HG03139 (cell line): ENCODE results near the gene WWOX.

Experiments
- ATAC-seq: cut with Tn5 transposase; IDR thresholded peaks from one replicate; pipeline ENCODE4 v1.9.1; 2021; ENCODE audit not compliant: unreplicated experiment

Gene WWOX

DNA sequence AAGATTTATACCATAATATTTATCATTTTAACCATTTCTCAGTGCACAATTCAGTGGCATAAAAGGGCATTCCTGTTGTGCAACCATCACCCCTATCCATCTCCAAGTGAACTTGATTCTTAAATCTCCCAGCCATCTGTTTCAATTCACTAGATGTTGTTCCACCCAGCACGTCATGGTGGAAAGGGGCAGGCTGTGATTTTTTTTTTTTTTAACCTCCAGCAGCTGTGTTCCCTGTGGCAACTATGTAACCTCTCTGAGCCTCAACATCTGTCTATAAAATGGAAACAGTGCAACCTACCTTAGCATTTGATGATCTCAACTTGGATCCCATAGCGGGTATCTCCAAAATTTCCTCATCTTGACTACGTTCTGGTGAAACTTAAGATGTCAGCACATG is 604.5 kb downstream of the WWOX start:
- no peak for ATAC-seq

DNA sequence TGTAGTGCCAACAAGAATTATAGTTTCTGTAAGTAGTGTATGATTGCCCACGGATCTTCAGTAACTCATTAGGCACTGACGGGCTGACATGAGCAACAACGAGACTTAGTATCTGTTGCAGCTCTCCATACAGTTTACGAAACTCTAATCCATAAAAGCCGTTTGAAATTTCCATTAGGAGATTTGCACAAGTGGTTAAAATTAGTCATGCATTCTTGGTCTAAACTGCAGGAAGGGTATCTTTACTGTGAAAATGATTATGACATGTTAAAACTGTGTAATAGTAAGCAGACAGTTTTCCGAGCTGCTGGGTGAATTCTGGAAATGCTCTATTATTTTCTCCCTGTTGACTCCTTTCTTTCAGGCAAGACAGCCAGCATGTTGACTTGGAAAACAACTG is 605.0 kb downstream of the WWOX start:
- no peak for ATAC-seq

DNA sequence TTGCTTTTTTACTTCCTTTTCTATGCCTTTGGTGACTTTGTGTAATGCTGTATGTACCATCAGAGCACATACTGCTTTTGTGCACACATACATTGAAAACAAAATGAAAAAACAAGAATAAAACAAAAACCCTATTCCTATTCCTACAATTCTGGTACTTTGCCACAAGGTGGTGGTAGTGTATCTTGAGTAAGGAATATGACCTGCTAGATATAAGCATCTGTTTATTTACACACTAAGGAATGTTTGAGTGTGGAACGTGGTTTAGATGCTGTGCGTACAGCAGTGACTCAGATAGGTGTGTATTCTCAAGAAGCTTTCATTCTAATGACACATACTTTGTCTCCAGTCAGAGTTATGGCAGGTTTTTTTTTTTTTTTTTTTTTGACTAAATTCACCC is 606.2 kb downstream of the WWOX start:
- no peak for ATAC-seq

DNA sequence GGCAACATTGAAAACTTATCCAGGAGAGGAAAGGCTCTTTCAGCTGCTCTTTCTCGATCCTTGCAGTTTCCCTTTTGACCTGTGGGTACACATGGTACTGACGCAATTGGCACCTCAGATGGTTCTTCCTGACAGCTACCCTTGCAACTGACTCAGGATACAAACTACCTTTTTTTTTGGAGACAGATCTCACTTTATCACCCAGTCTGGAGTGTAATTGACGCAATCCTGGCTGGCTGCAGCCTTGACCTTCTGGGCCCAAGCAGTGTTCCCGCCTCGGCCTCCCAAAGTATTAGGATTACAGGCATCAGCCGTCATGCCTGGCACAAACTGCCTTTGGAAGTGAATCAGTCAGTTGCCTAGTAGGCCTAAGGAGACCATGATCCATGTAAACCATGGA is 607.2 kb downstream of the WWOX start:
- no peak for ATAC-seq

DNA sequence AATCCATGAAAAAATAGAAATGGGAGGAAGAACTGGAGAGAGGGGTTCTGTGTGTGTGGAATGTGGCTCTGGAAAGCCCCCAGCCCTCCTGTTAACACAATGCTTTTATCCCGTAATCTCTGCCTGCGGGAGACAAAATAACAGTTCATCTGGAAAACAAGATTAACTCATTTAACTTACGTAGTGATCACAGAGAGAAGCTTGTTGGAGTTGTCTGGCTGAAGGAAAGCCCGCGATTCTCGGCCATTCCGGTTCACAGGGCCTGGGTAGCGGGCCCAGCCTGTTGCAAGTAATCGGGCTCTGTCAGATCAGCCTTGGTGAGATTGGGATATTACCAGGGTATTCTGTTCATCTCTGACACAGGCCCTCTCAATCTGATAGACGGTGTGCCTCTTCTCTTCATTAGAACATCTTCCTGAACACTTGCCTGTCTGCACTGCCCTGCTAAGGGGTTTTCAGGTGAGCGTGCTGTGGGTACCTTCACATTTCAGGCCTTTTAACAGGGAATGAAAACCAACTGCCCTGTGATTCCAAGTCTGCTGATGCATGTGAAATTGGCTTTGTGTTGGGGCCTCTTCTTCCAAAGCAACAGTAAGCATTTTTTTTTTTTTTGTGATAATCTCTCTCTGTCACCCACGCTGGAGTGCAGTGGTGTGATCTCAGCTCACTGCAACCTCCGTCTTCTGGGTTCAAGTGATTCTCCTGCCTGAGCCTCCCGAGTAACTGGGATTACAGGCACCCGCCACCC is 609.9 kb downstream of the WWOX start:
- no peak for ATAC-seq

DNA sequence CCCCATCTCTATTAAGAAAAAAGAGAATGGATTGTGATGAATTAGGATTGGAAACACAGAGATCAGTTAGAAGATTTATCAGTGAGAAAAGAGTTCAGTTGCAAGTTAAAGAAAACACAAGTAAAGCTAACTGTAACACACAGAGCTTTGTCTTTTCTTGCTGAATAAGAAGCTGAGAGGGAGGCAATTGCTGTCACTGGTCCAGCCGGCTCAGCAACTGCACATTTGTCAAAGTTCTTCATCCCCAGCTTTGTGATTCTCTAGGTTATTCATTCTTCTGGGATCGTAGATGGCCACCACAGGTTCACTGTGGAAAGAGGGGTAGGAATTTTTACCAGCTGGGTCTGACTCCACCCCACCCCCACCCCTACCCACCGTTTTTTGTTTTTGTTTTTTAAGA is 615.7 kb downstream of the WWOX start:
- no peak for ATAC-seq

DNA sequence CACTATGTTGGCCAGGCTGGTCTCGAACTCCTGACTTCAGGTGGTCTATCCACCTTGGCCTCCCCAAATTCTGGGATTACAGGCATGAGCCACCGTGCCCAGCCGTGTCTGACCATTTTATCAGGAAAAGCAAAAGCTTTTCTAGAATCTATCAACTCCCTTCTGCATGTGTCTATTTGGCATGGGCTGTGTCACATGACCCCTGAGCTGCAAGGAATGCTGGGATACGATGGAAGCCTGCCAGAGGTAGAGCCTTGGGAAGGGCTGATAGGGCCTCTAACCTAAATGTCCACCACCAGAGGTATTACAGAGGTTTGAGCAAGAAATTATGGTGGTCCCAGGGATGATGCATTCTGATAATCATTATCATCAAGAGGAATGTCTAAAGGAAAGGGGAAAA is 616.2 kb downstream of the WWOX start:
- no peak for ATAC-seq

DNA sequence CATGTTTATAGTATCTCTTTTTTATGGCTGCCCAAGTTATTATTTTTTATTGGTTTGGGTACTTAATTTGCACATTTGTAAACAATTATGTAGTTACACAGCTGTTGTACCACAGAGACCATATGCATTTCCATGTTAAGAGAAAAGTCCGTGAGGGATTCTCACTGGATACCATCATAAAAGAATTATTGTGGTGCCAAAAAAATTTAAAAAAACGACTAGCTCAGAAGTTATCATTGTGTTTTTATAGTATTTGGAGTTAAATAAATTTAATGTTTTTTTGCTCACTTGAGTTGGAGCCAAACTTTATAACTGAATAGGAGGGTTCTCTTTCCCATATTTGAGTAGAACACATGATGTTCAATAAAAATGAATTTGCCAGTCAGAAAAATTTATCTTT is 618.7 kb downstream of the WWOX start:
- ATAC-seq: no peak

DNA sequence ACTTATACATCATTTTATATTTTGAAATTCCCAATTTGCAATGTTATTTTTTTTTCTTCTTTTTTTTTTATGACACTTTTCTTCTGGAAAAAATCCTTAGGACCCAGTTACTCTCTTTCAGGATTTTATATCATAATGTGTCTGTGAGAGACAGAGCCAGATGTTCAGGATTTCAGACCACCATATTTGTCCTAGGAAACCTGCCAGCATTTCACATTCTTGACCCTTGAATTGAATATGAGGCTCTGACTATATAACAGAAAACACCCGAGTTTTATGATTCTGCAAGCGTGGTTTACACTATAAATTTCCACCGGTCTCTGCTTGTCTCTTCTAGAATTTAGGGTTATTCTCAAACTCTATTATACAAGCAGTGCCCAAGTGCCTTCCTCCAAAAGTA is 621.0 kb downstream of the WWOX start:
- no peak for ATAC-seq

DNA sequence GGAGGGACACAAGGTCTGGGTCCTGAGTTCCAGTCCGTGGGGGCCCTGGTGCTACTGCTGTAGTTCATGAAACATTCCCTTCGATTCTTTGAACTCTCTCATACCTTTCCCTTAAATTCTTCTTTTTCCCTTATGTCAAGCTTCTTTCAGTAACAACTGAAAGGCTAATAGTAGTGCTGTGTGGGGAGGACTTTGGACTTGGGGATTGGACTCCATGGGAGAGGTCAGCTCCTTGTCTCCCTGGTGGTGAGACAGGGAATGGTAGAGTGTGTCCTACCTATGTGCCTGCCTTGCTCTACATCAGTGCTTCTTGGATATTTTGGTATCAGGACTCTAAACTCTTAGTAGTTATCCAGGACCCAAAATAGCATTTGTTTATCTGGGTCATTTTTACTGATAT is 628.1 kb downstream of the WWOX start:
- ATAC-seq: no peak

DNA sequence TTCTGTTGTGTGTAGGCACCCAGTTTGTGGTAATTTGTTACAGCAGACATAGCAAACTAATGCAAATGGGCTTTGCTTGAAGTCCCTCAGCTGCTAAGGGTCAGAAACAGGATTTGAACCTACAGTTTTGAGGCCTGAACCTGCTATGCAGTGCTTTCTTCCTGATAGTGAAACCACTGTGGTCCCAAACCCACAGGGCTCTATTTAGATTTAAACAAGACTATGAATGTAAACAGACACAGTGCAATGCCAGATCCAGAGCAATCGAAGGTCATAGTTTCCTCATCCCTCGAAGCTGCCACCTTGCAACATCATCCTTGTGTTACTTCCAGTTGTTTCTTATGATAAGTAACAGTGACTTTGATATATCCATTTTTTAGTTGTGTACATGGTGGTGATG is 630.2 kb downstream of the WWOX start:
- no peak for ATAC-seq

DNA sequence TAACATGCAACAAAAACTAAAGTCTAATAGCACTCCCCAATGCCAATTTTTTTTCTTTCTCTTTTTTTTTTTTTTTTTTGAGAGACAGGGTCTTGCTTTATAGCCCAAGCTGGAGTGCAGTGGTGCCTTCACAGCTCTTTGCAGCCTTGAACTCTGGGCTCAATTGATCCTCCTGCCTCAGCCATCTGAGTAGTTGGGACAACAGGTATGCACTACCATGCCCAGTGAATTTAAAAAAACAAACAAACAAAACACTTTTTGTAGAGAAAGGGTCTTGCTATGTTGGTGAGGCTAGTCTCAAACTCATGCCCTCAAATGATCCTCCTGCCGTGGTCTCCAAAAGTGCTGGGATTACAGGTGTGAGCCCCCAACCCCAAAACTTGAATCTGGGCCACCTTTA is 632.3 kb downstream of the WWOX start:
- no peak for ATAC-seq

DNA sequence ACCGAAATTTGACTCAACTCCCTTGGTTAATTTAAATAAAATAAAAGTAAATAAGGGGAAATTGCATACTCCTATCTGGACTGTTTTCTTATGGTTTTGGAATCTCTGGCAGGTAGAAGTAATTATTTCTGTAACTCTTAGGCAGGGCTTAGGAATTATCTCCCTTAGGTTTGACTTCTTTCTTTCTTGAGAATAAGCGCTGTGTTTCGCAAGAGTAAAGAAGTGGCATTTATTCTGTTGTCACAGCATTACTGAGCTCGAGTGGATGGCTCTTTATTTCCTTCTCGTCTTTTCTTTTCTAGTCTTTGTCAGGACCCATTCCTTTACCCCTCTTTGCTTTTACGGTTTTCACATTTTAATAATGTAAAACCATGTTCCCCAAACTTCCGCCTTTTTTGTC is 633.2 kb downstream of the WWOX start:
- ATAC-seq: no peak

DNA sequence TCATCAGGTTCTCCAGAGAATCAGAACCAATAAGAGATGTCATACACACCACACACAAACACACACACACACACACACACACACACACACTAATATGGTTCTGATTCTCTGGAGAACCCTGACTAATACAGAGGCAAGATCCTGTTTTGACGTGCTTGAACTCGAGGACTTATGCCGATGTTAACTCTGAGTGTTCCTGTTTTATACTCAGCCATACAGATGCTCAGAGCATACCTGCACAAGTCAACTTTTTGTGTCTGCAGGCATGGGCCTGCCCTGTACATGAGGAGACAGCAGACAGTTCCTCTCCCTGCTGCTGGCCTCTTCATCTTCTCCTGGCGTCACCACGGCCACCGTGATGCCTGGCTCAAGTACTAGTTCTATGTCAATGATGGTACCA is 635.9 kb downstream of the WWOX start:
- no peak for ATAC-seq

DNA sequence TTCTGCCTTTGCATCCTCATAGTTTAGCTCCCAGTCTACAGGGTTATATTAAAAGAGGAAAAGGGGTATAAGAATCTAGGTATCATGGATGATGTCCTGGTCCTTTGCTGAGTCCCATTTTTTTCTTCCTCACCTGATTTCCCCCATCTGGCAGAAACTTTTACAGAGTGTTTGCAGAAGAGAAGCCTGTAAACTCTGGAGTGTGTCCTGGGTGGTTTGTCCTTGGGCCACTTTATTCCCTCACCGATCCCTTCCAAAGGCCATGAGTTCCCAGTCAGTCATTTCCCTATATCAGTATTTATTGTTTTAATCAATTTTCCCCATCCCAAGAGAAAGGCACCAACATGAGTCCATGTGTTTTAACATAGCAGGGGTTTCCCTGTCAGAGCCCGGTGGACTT is 638.2 kb downstream of the WWOX start:
- ATAC-seq: no peak

DNA sequence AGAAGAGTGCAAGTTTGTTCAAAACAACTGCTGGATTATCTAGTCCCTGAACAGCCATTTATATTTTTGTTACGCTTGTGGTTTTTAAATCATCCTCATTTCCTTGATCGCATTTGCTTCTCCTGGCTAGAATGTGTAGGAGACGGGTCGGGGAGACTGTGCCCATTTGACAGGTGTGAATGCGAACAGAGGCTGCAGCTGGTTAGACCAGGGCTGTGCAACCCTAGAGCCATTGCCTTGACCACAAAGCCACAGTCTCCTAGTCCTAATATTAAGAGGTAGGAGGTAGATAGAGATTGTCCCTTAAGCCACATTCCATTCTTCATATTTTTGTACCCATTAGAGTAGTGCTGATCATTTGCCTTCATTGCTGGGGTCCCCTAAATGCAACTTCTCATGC is 639.1 kb downstream of the WWOX start:
- no peak for ATAC-seq

DNA sequence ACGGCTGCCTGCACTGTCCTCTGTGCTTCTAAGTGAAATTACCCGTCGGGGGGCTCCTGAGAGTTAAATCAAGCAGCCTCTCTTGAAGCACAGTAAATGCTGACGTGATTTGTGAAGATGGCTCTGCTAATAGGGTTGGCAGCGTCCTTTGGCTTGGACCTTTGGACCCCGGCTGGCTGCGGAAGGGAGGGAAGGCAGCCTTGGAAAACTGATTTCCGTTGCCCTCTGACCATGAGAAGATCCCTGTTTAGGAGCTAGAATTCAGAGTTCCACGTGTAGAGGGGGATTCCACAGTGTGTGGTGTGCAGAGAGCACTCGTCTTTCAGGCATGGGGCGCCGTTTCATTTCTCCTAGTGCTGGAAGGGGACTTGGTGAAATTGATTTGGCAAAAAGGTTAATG is 640.8 kb downstream of the WWOX start:
- ATAC-seq: no peak

DNA sequence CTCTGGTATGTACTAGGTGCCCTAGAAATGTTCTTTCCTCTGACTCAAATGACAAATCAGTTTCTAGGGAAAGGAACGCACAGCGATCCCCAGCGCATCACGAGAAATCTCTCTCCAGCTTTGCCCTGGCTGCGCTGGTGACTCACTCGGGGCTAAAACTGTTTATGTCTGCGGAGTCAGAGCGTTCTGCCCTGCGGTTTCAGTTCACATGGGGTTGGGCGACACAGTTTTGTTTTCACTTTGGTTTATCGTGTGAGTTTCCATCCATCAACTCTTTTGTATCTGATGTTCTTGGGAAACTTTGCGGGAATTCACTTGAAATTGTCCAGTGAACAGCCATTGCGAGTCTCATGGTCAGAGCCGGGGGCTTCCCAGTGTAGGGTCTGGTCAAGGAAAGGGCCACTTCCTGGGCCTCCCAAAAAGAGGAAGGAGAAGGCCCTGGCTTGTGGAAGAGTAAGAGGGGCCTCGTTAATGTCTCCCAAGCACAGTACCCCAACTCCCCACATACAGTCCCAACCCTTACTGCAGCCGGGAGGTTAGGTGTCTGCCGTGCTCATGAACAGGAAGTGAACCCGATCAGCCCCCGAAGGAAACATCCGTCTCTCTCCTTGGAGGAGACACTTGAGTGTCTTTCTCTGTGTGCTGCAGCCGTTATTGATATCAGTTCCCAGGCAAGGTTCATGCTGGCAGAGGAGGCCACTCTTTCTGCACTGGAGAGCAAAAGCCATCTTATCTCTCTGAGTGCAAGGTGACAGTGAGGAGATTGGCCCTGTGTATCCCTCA is 643.2 kb downstream of the WWOX start:
- peak; percentile 87 for ATAC-seq

DNA sequence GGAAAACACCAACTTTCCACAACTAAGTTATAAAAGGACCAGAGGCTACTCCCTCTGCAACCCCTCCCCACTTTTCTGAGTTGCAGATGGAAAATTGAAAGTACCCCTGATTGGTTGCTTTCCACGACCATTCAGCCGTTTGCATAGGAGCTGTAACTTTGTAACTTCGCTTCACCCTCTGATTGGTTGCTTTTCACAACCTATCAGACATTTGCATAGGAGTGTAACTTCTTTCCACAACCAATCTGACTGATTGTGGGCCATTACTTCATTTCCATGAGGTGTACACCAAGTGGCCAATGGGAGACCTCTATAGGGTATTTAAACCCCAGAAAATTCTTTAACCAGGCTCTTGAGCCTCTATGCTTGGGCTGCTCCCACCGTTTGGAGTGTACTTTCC is 644.1 kb downstream of the WWOX start:
- ATAC-seq: no peak

DNA sequence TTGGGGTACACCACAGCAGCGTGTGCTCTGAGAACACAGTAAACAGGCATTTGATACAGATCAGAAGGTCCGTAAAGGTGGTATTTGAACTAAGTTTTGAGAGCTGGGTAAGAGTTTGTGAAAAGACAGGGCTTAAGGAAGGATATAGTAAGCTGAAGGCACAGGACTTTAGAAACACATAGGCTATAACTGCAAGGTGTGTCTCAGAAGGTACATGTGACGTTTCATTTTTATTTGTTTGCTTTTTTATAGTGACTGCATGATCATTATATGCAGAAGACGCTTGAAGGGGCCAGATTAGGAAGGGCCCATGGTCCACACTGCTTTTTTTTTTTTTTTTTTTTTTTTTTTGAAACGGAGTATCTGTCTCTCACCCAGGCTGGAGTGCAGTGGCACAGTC is 644.6 kb downstream of the WWOX start:
- no peak for ATAC-seq

DNA sequence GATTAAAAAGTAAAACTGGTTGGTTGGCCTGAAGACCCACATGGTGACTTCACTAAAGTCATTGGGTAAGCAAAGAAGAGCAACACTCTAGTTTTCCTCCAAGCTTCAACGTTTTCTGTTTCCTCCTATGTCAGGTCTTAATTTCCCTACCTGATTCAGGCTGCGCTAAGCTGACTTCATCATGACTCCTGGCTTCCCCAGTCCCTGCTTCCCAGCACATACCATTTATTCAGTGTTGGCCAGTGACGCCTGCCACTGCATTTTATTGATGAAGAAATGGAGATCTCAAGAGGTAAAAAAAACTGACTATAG is 645.3 kb downstream of the WWOX start:
- ATAC-seq: no peak

DNA sequence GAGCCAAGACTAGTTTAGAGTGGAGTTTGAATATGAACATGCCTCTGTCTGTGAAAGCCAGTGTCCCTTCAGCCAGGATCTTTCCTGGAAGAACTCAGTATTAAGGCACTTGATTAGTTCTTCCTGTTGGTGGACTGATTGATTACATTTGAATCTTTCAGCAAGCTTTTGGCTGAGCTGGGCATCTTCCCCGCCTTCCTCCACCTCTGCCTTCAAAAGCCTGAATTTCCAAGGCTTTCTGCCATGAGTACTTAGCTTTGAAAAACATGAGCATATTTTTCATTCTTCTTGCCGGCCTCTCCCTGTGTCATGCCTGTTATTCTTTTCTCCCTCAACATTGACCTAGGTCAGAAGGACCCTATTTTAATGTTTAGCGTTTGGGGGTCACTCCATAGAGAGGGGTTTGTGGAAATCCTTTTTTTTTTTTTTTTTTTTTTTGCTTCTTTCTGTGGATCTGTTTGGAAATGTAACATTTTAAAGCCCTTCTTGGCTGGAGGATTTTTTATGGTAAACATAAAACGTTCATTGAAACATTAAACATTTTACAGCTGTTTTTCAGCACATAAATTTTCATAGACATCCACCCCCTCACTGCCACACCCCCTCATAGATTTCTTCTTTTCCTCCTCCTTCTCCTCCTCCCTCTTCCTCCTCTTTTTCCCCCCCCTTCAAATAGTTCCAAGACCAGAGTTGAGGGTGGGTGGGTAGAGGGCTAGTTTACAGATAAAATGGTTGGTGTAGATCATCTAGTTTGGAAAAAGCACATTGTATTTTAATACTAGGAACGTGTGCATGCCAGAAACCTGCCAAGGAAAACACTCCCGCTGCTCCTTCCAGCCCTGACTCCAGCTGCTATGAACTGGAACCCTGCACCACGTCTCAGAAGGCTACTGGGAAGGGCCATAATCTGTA is 645.9 kb downstream of the WWOX start:
- ATAC-seq: no peak
